Activated gamma-delta T cell treated with Interleukin-2 at 50 U/mL for 16 hours (primary cell): Measurements from ENCODE around the gene PLD5.

ENCODE experiments used
- DNase-seq: peaks from one replicate; pipeline ENCODE4 v3.0.0-alpha.2; 2020

The PLD5 gene

DNA sequence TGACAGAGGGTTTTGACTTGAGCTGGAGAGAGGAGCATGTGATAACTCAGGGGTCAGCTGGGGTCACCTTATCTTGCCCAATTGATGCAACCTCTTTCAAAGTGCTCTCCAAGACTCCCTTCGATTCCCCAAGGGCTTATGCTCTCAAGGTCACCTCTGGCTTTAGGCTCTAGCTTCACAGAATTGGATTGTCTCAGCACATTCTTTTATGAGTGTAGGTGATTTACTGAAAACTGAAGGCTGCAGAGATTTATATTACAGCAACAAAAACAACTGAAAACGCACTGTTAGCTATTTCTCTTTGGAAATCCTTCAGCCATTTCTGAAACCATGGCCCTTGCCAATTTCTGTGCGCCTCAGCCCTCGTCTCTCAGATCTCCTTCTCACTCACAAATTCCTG, 491.1 kb downstream of the PLD5 start:
- DNase-seq: no peak
